ENCODE measurements around the gene DMD.

Gene DMD

GRCh38 chrX:31168551-31168950 is 2042.8 kb downstream of the DMD start:
- no peak for TF ChIP-seq EZH2 (IDR thresholded peaks at IDR 0.05; ENCODE audit: borderline replicate concordance, low read depth, low read length, severe bottlenecking)
- no peak for TF ChIP-seq CTCF (IDR thresholded peaks at IDR 0.05; ENCODE audit: borderline replicate concordance, extremely low read depth, low read length, poor library complexity, severe bottlenecking)
- no peaks in the 10 kb centered on the region for H3K36me3 ChIP-seq (ENCODE audit: insufficient read depth, low read length)
- no peaks in the 10 kb centered on the region for H3K27me3 ChIP-seq (ENCODE audit: insufficient read depth, low read length, poor library complexity)
- H3K4me3 ChIP-seq (ENCODE audit: low read depth in 1 of 2, low read length in 2 of 2), result no peak overlapping the region
- no peaks in the 10 kb centered on the region for H3K79me2 ChIP-seq (ENCODE audit: insufficient read depth, low read length)
- H3K9ac ChIP-seq (ENCODE audit: low read depth, low read length), result no peak overlapping the region
- DNase-seq (no peak), ATAC-seq (ENCODE audit: insufficient read depth, low read depth) (no peak)
- no peaks in the 10 kb centered on the region for H4K20me1 ChIP-seq (ENCODE audit: insufficient read depth, low read length)
- no peaks in the 10 kb centered on the region for H3K9me3 ChIP-seq (ENCODE audit: insufficient read depth, low read length, severe bottlenecking)
- H3K27ac ChIP-seq (ENCODE audit: low read length), result no peak overlapping the region
- no peak overlapping the region for H2AFZ ChIP-seq (ENCODE audit: low read depth, low read length)
- no peaks in the 10 kb centered on the region for H3K4me1 ChIP-seq (ENCODE audit: insufficient read depth, low read length)
- H3K4me2 ChIP-seq (ENCODE audit: insufficient read depth, low read length), result no peak overlapping the region

DNA sequence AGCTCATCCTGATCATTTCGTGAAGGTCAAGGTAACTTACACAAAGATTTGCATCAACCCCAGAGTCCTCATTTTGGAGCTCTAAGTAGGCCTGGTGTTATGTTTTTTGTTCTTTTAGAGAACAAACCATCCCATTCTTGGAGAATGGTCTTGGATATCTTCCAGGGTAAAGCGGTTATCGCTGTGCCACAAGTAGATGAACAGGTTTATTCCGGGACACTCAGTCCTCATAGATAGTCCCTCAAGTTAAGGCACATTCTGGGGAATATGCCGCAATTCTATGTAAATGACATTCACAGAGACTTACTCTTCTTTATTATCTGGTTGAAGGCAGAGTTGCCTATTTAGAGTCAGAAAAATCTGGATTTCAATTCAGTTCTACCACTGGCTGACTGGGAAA is 2044.5 kb downstream of the DMD start:
- no peaks in the 10 kb centered on the region for H4K20me1 ChIP-seq (ENCODE audit: insufficient read depth, low read length)
- no peaks in the 10 kb centered on the region for H3K9me3 ChIP-seq (ENCODE audit: insufficient read depth, low read length, severe bottlenecking)
- ATAC-seq (ENCODE audit: insufficient read depth, low read depth) (no peak), DNase-seq (no peak)
- TF ChIP-seq CTCF (IDR thresholded peaks at IDR 0.05; ENCODE audit: borderline replicate concordance, extremely low read depth, low read length, poor library complexity, severe bottlenecking) (no peak), EZH2 (IDR thresholded peaks at IDR 0.05; ENCODE audit: borderline replicate concordance, low read depth, low read length, severe bottlenecking) (no peak)
- H3K79me2 ChIP-seq (ENCODE audit: insufficient read depth, low read length), result no peaks in the 10 kb centered on the region
- no peaks in the 10 kb centered on the region for H3K27me3 ChIP-seq (ENCODE audit: insufficient read depth, low read length, poor library complexity)
- H3K4me3 ChIP-seq (ENCODE audit: low read depth in 1 of 2, low read length in 2 of 2), result no peak overlapping the region
- H3K4me1 ChIP-seq (ENCODE audit: insufficient read depth, low read length), result no peaks in the 10 kb centered on the region
- H3K36me3 ChIP-seq (ENCODE audit: insufficient read depth, low read length), result no peaks in the 10 kb centered on the region
- no peak overlapping the region for H2AFZ ChIP-seq (ENCODE audit: low read depth, low read length)
- H3K9ac ChIP-seq (ENCODE audit: low read depth, low read length), result no peak overlapping the region
- H3K27ac ChIP-seq (ENCODE audit: low read length), result no peak overlapping the region
- no peak overlapping the region for H3K4me2 ChIP-seq (ENCODE audit: insufficient read depth, low read length)

GRCh38 chrX:31166416-31166815 is 2044.9 kb downstream of the DMD start:
- no peak overlapping the region for H3K9ac ChIP-seq (ENCODE audit: low read depth, low read length)
- no peaks in the 10 kb centered on the region for H4K20me1 ChIP-seq (ENCODE audit: insufficient read depth, low read length)
- no peak overlapping the region for H3K4me2 ChIP-seq (ENCODE audit: insufficient read depth, low read length)
- H3K27ac ChIP-seq (ENCODE audit: low read length), result no peak overlapping the region
- H3K79me2 ChIP-seq (ENCODE audit: insufficient read depth, low read length), result no peaks in the 10 kb centered on the region
- H3K4me1 ChIP-seq (ENCODE audit: insufficient read depth, low read length), result no peaks in the 10 kb centered on the region
- ATAC-seq (ENCODE audit: insufficient read depth, low read depth) (no peak), DNase-seq (no peak)
- TF ChIP-seq CTCF (IDR thresholded peaks at IDR 0.05; ENCODE audit: borderline replicate concordance, extremely low read depth, low read length, poor library complexity, severe bottlenecking) (no peak), EZH2 (IDR thresholded peaks at IDR 0.05; ENCODE audit: borderline replicate concordance, low read depth, low read length, severe bottlenecking) (no peak)
- H3K4me3 ChIP-seq (ENCODE audit: low read depth in 1 of 2, low read length in 2 of 2), result no peak overlapping the region
- no peaks in the 10 kb centered on the region for H3K27me3 ChIP-seq (ENCODE audit: insufficient read depth, low read length, poor library complexity)
- no peak overlapping the region for H2AFZ ChIP-seq (ENCODE audit: low read depth, low read length)
- H3K36me3 ChIP-seq (ENCODE audit: insufficient read depth, low read length), result no peaks in the 10 kb centered on the region
- H3K9me3 ChIP-seq (ENCODE audit: insufficient read depth, low read length, severe bottlenecking), result no peaks in the 10 kb centered on the region

Measured in DND-41 (cell line).